ENCODE data around the gene FAM193A.
"Not testable (repeated sequence)": the region's sequence is repeated elsewhere in the genome, so short reads cannot be mapped to it uniquely, and the experiment has no call there.

The FAM193A gene

DNA sequence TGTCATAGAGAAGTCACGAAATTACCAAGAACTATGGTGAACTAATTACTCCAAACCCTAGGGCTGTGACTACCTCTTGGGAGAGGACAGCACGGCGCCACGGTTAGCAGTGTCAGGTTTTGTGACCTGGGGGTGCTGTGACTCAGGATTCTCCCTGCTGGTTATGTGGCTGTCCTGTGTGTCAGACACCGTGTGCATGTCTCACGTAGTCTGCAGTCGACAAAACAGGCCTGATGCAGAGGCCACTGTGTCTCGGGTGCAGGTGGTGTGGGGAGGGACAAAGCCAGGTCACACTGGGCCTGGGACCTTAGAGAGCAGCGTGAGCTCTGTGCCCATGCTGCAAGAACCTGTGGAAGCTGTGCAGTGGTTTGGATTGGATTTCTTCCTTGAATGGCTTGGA, 185.6 kb downstream of the FAM193A start:
- DNase-seq, result no peak

DNA sequence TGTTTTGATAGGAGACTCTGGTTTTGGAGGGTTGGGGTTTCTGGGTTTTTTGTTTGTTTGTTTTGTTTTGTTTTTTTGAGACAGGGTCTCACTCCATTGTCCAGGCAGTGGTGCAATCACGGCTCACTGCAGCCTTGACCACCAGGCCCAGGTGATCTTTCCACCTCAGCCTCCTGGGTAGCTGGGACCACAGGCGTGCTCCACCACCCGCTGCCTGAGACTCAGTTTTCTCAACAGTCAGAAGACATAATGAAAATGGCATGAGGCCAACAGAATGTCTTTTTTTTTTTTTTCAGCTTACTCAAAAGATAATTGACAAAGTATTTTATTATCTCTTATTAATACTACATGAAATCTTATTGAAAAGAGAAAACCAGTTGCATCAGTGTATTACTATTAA, 187.3 kb downstream of the FAM193A start:
- no peak for DNase-seq

DNA sequence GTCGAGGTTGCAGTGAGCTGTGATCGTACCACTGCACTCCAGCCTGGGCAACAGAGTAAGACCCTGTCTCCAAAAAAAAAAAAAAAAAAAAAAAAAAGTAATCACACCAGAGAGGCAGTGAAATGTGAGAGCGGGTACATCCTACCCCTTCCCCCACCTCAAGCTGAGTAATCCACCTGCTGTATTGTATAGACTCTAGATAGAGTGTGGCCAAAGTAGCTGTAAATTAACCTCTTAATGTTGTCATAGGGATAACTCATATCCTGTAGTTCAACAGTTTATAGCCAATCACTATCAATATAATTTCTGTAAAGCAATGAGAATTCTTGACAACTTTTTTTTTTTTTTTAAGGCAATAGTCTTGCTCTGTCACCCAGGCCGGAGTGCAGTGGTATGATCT, 188.9 kb downstream of the FAM193A start:
- DNase-seq, result no peak

DNA sequence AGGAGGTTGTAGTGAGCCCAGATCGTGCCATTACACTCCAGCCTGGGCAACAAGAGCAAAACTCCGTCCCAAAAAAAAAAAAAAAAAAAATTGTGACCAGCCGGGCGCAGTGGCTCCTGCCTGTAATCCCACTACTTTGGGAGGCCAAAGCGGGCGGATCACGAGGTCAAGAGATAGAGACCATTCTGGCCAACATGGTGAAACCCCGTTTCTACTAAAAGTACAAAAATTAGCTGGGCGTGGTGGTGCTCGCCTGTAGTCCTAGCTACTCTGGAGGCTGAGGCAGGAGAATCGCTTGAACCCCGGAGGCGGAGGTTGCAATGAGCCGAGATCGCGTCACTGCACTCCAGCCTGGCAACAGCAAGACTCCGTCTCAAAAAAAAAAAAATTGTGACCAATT, 190.4 kb downstream of the FAM193A start:
- not testable (repeated sequence) for DNase-seq

DNA sequence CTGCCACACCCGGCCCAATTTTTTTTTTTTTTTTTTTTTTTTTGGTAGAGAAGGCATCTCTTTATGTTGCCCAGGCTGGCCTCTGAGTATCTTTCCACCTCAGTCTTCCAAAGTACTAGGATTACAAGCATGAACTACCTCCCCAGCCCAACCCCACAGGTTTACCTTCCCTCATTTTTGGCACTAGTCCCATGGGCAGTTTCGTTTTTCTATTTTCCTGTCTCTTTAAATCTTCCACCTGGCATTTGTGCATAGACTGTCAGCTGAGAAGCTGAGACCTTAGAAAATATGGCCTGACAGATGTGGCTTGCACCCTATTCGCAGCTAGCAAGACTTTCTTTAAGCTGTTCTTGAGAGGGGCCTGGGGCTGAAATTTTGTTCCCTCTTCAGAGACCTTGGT, 191.8 kb downstream of the FAM193A start:
- no peak for DNase-seq

DNA sequence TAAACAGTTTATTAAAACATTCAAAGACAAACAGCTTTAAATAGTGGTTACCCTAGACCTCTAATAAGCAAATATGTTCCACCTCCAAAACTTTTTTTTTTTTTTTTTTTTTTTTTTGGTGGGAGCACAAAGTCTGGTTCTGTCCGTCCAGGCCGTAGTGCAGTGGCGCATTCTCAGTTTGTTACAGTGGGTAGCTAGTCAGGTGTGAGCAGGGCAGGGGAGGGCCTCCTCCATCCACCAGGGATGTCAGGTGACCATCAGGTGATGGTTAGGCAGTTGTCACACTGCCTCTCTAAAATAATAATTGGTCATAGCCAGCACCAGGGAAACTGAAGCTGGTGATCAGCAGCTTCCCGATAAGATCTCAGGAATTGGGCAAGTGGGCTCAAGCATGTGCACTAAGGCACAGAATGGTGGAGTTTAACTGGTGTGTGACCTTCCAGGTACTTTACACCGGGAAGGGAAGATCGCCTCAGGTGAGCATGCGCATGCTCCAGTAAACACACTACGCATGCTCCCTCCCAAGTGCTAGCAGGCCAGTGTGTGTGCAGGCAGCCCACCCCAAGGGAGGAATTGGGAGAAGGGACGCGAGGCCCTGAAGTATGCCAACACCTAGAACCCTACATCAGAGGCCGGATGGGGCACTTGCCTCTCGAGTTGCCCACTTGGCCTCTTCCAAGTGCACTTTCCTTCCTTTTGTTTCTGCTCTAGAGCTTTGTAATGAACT, 192.5 kb downstream of the FAM193A start:
- DNase-seq, result no peak

DNA sequence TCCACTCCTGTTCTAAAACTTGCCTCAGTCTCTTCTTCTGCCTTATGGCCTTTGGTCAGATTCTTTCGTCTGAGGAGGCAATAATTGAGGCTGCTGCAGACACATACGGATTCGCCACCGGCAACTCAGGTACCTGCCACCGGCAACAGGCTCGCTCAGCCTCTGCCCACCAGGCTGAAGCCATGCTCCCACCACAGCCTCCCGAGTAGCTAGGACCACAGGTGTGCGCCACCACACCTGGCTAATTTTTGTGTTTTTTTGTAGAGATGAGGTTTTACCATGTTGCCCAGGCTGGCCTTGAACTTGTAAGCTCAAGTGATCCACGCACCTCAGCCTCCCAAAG, 193.1 kb downstream of the FAM193A start:
- no peak for DNase-seq

DNA sequence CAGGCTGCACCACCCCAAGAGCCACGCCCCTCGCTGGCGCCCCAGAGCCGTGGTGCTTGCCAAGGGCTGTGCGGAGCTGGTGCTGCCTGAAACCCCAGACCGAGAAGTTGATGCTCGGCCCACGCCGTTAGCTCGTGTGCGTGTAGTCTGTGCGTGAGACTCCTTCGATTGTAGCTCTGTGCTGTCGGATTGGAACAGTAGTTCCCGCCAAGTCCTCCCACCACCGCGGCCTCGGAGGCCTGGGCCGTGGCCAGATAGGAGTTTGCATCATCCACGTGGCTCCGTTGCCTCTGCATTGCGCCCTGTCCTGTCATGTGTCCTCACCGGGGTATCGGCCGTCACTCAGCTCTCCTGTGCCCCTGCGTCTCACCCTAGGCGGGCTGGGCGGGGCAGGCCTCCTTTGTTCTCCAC, 195.5 kb downstream of the FAM193A start:
- DNase-seq, result peak in 14 of 58 donors; percentile 8 to 44 (median 26)

DNA sequence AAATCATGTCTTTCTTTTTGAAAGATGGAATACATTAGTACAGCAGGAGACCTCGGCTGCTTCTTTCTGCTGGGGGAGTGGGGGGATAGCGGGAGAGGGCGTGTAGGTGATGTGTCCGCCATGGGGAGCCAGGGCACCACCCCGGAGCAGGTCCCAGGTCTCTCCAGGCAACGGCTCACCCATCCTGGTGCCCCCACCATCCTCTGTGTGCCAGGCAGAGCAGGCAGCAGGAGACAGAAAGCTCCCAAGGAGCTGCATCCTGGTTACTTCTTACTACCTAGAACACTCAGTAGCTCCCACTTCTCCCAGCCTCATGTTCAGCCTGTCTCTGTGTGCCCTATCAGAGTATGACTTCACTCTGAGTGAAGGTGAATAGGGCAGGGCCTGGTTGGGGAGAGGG, 196.1 kb downstream of the FAM193A start:
- no peak for DNase-seq

DNA sequence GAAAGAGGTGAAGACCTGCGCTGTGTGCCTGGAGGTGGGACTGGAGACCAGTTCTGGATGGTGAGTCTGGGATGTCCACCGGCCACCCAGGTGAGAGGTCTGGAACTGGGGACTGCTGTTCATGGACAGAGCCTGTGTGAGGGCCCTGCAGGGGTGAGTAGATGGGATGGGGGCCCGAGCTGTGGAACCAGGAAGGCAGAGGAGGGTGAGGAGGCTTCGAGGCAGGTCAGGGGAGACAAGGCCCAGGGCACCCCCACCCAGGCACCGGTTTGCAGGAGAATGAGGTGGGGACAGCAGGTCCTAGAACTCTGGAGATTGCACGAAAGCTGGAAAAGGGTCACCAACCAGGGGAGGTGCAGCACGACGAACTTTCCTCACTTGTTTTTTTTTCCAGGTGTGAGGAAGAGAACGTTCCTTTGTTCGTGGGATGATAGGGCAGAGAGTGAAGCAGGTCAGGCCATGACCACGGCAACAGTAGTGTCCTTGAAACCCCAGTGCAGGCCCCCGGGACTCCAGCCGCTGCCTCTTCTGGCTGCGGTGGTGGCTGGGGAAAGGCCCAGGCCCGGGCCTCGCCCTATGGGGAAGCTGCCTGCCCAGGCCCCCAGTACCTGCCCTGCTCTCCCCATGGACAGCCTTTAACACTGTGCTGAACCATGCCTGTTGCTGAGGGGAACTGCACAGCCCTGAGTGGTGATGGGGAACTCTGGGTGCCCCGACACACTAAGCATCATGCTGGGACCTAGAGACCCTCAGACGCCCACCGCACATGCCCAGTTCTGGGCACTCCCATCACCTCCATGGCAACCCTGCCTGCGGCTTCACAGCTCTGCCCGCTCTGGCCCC, 196.8 kb downstream of the FAM193A start:
- no peak for DNase-seq

DNA sequence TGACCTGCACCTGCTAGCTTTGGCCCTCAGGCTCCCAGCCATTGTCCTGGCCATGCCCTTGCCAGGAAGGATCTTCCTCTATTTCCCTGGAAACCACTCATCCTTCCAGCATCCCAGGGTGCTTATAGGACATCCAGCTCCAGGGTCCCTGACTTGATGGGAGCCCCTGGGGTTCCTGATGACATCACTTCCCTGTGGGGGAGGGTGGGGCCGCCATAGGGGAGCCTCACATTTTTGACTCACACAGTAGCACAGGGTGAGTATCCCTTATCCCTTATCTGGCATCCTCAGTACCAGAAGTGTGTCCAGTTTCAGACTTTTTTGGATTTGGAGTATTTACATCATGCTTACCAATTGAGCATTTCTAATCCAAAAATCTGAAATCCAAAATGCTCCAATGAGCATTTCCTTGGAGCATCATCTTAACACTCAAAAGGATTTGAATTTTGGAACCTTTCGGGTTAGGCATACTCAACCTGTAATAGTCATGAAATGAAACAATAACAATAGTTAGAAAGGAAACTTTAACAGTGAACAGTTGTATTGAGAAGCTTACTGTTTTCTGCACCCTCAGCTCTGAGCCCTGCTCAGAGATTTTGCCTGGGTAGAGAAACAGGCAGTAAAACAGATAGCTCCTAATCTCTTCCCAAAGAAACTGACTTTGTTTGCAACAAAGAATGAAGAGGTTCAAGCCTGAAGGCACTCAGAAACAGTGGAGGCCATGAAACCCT, 197.6 kb downstream of the FAM193A start:
- DNase-seq, result no peak

DNA sequence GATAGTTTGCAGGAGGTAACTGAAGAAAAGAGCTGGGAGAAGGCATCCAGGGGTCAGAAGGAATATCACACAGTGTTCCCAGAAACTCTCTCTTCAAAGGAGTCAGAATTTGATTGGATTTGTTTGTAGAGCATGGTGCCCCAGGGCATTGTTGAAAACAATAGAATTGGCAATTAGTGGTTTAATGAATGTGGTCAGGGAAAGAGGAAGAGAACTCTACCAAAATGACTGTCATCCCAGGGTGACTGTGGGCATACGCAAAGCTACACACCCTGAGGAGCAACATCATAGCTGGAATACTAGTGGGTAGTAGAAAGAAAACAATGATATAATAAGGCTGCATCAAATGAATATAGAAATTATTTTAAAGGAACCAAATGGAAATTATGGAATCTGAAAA, 198.2 kb downstream of the FAM193A start:
- no peak for DNase-seq

DNA sequence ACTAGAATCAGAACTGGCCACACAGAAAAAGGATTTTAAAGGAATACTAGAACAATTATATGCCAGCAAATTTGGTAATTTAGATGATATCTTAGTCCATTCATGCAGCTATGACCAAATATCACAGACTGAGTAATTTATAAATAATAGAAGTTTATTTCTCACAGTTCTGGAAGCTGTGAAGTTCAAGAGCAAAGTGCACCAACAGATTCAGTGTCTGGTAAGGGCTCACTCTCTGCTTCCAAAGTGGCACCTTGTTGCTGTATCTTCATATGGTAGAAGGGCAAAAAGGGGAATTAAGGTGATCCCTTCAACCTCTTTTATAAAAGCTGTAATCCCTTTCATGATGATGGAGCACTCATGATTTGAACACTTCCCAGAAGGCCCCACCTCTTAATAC, 199.4 kb downstream of the FAM193A start:
- no peak for DNase-seq

DNA sequence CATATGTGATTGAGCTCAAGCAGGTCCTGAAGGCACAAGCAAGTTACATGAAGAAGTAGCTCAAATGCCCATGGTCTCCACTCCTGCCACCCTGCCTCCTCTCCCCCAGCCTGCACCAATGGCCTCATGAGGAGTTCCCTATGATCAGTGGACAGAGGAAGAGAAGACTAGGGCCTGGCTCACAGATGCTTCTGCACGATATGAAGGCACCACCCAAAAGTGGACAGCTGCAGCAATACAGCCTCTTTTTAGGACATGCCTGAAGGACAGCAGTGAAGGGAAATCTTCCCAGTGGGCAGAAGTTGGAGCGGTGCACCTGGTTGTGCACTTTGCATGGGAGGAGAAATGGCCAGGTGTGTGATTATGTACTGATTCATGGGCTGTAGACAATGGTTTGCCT, 201.8 kb downstream of the FAM193A start:
- not testable (repeated sequence) for DNase-seq

DNA sequence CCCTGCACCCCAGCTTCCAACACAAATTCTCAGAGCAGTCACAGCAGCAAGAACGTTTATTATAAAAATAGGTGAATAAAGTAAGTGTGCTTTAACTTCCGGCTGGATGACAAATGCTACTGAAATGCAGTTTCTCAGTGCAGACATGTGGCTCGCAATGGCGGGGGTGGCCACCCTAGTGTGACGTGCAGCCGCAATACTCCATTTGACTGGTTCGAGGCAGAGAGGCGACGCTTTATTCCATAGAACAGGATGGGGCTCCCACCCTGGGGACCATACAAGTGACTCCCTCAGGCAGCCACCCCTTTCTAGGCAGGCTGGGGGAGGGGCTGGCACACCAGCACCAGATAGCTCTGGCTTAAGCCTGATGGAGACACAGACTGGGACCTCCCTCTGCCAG, 205.2 kb downstream of the FAM193A start:
- peak in 1 of 58 donors; percentile 27 for DNase-seq

DNA sequence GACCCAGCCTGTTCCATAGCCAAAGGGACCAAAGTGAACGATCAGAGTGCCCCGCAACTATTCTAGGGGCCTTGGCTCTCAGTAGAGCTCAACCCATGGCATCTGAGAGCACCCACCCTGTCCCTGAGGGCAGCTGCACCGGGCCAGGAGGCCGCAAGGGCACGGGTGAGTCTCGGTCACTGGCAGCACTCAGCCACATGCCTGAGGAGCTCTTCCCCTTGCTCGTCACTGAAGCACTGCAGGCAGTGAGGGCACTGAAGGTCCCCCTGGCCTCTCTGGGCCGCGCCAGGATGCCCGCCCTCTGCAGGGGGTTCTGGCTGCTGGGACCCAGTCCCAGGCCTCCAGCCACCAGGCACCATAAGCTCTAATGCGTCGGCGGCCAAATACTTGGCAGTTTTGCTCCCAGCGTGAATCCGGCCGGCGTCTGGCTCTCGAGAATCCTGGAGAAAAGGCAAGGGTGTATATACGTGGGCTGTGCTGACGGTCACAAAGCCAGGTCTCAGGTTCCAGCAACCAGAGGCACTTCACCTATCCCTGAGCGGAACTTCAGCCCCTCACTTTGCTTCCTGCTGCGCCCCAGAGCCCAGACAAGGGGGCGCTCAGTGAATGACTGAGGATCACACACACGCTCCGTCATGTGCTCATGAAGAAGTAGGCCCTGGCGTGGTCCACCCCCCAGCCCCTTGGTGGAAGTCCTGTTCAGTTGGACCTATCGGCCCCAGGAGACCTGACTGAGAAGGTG, 205.8 kb downstream of the FAM193A start:
- DNase-seq, result no peak

DNA sequence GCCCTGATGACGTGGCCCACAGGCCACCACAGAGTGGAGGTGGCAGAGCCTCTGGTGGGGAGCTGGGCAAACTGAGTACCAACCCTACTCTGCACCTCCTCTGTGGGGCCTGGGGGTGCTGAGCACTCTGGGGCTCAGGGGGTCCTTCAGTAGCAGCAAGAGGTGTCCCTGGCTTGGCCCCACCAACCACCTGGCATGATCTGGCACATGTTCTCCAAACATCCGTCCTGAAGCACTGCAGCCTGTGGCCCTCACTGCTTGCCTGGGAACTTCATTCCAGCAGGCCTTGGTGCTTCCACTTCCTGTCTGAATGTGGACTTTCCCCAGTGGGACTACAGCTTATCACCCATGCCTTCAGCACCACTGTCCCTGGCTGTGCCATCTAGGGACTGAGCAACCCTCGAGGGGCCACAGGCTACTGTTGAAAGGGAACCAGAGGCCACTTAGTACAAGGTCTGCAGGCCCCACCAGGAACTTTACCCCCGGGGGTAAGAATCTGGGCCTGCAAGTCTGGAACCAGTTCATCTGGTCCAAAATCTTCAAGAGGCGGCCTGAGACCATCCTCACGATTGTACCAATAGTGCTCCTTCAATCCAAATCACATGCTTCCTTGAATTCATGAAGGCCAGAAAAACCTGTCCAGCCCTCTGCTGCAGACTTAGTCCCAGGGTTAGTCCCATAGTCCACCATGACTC, 206.5 kb downstream of the FAM193A start:
- DNase-seq, result no peak

DNA sequence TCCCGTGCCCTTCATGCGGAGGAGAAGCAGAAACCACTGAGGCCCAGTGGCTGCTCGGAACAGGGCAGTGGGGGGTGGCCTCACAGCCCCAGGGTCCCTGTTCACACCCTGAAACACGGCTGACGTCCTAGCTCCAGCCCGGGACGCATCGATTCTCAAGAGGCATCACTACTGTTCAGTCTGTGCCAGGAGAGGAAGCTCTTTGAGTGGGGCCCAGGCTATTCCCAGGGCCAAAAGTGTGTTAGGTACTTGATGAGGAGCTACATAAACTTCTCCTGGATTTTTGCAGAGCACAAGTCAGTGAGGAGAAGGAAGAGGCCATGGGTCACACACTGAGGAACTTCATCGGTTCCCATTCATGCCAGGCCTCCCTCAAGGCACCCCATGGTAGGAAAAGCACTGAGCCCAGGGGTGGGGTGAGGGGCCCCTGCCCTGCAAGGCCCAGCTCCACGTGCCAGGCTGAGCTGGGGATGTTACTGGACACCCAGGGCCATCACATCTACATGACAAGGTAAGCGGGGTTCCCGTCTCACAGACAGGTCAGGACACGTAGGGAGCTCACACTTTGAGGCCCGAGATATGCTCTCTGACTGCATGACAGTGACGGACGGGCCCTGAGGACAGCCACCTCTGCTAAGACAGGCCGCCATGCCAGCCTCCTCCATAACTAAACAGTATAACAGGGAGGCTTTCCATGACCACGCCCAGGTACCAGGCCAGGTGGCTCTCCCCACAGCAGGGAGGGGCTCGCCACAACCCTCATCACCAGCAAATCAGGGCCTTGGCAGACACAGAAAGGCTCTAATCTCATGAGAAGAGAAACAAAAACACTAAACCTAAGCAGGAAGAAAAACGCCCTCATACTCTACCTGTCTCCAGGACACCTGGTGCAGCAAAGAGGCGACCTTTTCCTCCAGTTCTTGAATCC, 207.3 kb downstream of the FAM193A start:
- DNase-seq, result no peak

DNA sequence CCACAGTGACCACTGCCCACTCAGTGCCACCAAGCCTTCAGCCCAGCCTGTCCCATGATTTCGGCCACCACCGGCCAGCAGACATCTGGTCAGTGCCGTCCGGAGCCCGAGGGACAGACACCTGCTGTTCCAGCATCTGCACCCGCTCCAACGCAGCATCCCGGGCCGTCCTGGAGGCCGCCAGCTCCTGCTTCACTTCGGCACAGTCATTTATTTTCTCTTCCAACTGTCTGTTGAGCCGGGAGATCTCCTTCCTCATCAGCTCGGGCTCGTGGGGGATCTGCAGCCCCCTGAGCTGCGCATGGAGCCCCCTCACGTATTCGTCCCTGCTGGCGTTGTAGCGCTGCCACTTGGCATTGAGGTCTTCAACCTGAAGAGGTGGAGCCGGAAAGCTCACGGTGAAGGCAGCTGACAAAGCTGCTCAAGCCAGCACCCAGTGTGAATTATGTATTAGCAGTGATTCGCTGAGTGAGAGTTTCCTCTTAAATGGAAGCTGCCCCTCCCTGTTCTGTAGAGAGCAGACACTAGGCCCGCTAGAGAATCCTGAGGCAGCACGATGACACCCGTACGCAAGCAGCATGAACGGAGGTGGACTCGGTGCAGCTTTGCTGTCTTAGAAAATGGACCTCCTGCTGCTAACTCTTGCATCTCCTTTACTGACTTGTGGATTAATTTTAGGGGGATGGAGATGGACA, 208.3 kb downstream of the FAM193A start:
- no peak for DNase-seq

Measured in anterior cingulate cortex (tissue), 58 donors.